Naive thymus-derived CD8-positive, alpha-beta T cell (primary cell): ENCODE results near the gene CDH4. TPM values are rescaled to one million over a fixed set of nuclear protein-coding genes. Genes with fewer than 3 reads are reported as not detected.

ENCODE experiments used
- ATAC-seq, 2 donors: fragments of 150-1000 bp; cut with Tn5 transposase in 1 of 2; sonication (Bioruptor Pico), chemical (Tn5 transposase) in 1 of 2; 1 replicate in 1 of 2; 2 replicates in 1 of 2; pipeline ENCODE4 v1.10.0; 2021; ENCODE audit warnings: mild to moderate bottlenecking in 2 of 2, moderate library complexity in 2 of 2
- POLR2A ChIA-PET: fragments of 350-600 bp; sonication (Branson Sonifier 250); formaldehyde crosslinking; loops from one replicate; lab custom pipeline; 2021; ENCODE audit warnings: antibody characterized with exemption; lab: Charles Lee
- DNase-seq, 10 donors: peaks; one replicate each; pipeline versions ENCODE4 v3.0.0 to v3.0.0-alpha.2; 2020 to 2022
- H3K27ac Mint-ChIP-seq, 10 donors: one replicate each; pipeline ENCODE4 v1.8.0; 2020 to 2022; ENCODE audit warnings: mild to moderate bottlenecking in 10 of 10, mixed read lengths in 10 of 10, moderate library complexity in 4 of 10, inconsistent platforms in 1 of 10
- H3K27me3 Mint-ChIP-seq, 5 donors: one replicate each; pipeline ENCODE4 v1.8.0; 2021 to 2022; ENCODE audit warnings: mixed read lengths in 5 of 5
- H3K36me3 Mint-ChIP-seq, 3 donors: one replicate each; pipeline ENCODE4 v1.8.0; 2020 to 2022; ENCODE audit warnings: mixed read lengths in 3 of 3, mild to moderate bottlenecking in 2 of 3, inconsistent platforms in 1 of 3
- H3K4me1 Mint-ChIP-seq, 4 donors: one replicate each; pipeline ENCODE4 v1.8.0; 2021 to 2022; ENCODE audit warnings: mixed read lengths in 4 of 4
- H3K4me3 Mint-ChIP-seq, 10 donors: one replicate each; pipeline ENCODE4 v1.8.0; 2020 to 2022; ENCODE audit warnings: mild to moderate bottlenecking in 10 of 10, mixed read lengths in 10 of 10, moderate library complexity in 6 of 10, inconsistent platforms in 1 of 10
- H3K9me3 Mint-ChIP-seq, 9 donors: one replicate each; pipeline ENCODE4 v1.8.0; 2020 to 2022; ENCODE audit warnings: mixed read lengths in 9 of 9, mild to moderate bottlenecking in 3 of 9, inconsistent platforms in 1 of 9, moderate library complexity in 1 of 9
- polyA plus RNA-seq, 3 donors: library from polyadenylated mRNA; unstranded; fragments of 300-500 nt; fragmentation: Illumina TruSeq; gene quantifications; one replicate each; pipeline ENCODE4 v1.2.3, GENCODE V29; 2021
- total RNA-seq, 8 experiments: library from RNA in 2 of 8; stranded (reverse) in 2 of 8; gene quantifications; one replicate each; pipeline ENCODE4 v1.2.3 and lab custom pipeline; 2021 to 2026

Gene CDH4
- total RNA-seq (under 1 TPM; 0.19 to 0.44 TPM), polyA plus RNA-seq (under 1 TPM in 2 of 3 donors, not detected in 1; 0.07 to 0.10 TPM), total RNA-seq (lab: John Stamatoyannopoulos, UW) (0 to 4.4 (median 0.91) reads per million in 6 experiments)

GRCh38 chr20:61251529-61252393, at the start of gene CDH4:
Gene CDH4, plus strand, starts transcription at chr20:61252261.
- peaks cover 25 to 77% (median 55%) of the 10 kb centered on the region in 5 donors for H3K27me3 Mint-ChIP-seq
- H3K36me3 Mint-ChIP-seq, result peaks cover 0 to 5% (median 0%) of the 10 kb centered on the region in 3 donors

GRCh38 chr20:61203320-61203719, 48.7 kb upstream of the CDH4 start:
- Mint-ChIP-seq H3K36me3 (peaks cover 0 to 5% (median 0%) of the 10 kb centered on the region in 3 donors), H3K9me3 (peaks cover 0 to 21% (median 6%) of the 10 kb centered on the region in 9 donors), H3K27ac (no peak overlapping the region), H3K27me3 (peaks cover 2 to 34% (median 11%) of the 10 kb centered on the region in 5 donors), H3K4me1 (no peaks in the 10 kb centered on the region), H3K4me3 (no peak overlapping the region)
- DNase-seq (no peak), ATAC-seq (no peak)
- POLR2A ChIA-PET, result no interaction called here

More at GRCh38 chr20:61251529-61252393, at the start of gene CDH4:
- POLR2A ChIA-PET, result no interaction called here
- DNase-seq (peak in 1 of 10 donors; percentile 41), ATAC-seq (no peak)
- peak within 1 kb of the TSS in 6 of 10 donors; percentile 31 to 67 (median 56) for H3K4me3 Mint-ChIP-seq
- H3K9me3 Mint-ChIP-seq, result no peaks in the 10 kb centered on the region
- peaks cover 0 to 9% (median 4%) of the 10 kb centered on the region in 4 donors for H3K4me1 Mint-ChIP-seq
- H3K27ac Mint-ChIP-seq, result no peak within 1 kb of the TSS

- H3K9me3 Mint-ChIP-seq, result peaks cover 0 to 21% (median 6%) of the 10 kb centered on the region in 9 donors
These were observed 47.9 kb upstream of the CDH4 start for GRCh38 chr20:61204206-61204605.

GRCh38 chr20:61205769-61206168, 46.3 kb upstream of the CDH4 start:
- H3K27ac Mint-ChIP-seq, result no peak overlapping the region
- POLR2A ChIA-PET, result no interaction called here
- H3K9me3 Mint-ChIP-seq, result peaks cover 0 to 12% (median 6%) of the 10 kb centered on the region in 9 donors
- ATAC-seq, result no peak
- peaks cover 2 to 34% (median 11%) of the 10 kb centered on the region in 5 donors for H3K27me3 Mint-ChIP-seq
- H3K36me3 Mint-ChIP-seq, result peaks cover 0 to 5% (median 0%) of the 10 kb centered on the region in 3 donors
- no peak overlapping the region for H3K4me3 Mint-ChIP-seq
- DNase-seq, result no peak
- no peaks in the 10 kb centered on the region for H3K4me1 Mint-ChIP-seq

More at GRCh38 chr20:61204206-61204605, 47.9 kb upstream of the CDH4 start:
- Mint-ChIP-seq H3K27ac (no peak overlapping the region), H3K36me3 (peaks cover 0 to 5% (median 0%) of the 10 kb centered on the region in 3 donors), H3K4me3 (no peak overlapping the region), H3K4me1 (no peaks in the 10 kb centered on the region), H3K27me3 (peaks cover 2 to 34% (median 11%) of the 10 kb centered on the region in 5 donors)
- ATAC-seq, result no peak
- DNase-seq, result no peak
- POLR2A ChIA-PET, result no interaction called here

GRCh38 chr20:61210862-61211261, 41.2 kb upstream of the CDH4 start:
- Mint-ChIP-seq H3K9me3 (no peaks in the 10 kb centered on the region), H3K27ac (no peak overlapping the region), H3K4me3 (no peak overlapping the region), H3K4me1 (no peaks in the 10 kb centered on the region), H3K27me3 (peaks cover 0 to 21% (median 1%) of the 10 kb centered on the region in 5 donors), H3K36me3 (no peaks in the 10 kb centered on the region)
- ATAC-seq (no peak), DNase-seq (no peak)
- POLR2A ChIA-PET, result no interaction called here

- ATAC-seq (no peak), DNase-seq (no peak)
- Mint-ChIP-seq H3K9me3 (peaks cover 0 to 18% (median 0%) of the 10 kb centered on the region in 9 donors), H3K4me1 (no peaks in the 10 kb centered on the region), H3K36me3 (no peaks in the 10 kb centered on the region), H3K27me3 (peaks cover 5 to 45% (median 12%) of the 10 kb centered on the region in 5 donors), H3K27ac (no peak overlapping the region), H3K4me3 (no peak overlapping the region)
- POLR2A ChIA-PET, result no interaction called here
These were observed 34.2 kb upstream of the CDH4 start for GRCh38 chr20:61217848-61218247.

- POLR2A ChIA-PET, result no interaction called here
- ATAC-seq (no peak), DNase-seq (no peak)
- H3K9me3 Mint-ChIP-seq, result peaks cover 0 to 18% (median 0%) of the 10 kb centered on the region in 9 donors
- H3K36me3 Mint-ChIP-seq, result no peaks in the 10 kb centered on the region
- no peak overlapping the region for H3K4me3 Mint-ChIP-seq
- no peaks in the 10 kb centered on the region for H3K4me1 Mint-ChIP-seq
- peaks cover 5 to 42% (median 17%) of the 10 kb centered on the region in 5 donors for H3K27me3 Mint-ChIP-seq
- no peak overlapping the region for H3K27ac Mint-ChIP-seq
These were observed 33.0 kb upstream of the CDH4 start for GRCh38 chr20:61219021-61219431.

- POLR2A ChIA-PET, result no interaction called here
- ATAC-seq (no peak), DNase-seq (no peak)
- no peaks in the 10 kb centered on the region for H3K36me3 Mint-ChIP-seq
- no peak overlapping the region for H3K4me3 Mint-ChIP-seq
- H3K4me1 Mint-ChIP-seq, result no peaks in the 10 kb centered on the region
- H3K27me3 Mint-ChIP-seq, result peaks cover 5 to 49% (median 17%) of the 10 kb centered on the region in 5 donors
- no peak overlapping the region for H3K27ac Mint-ChIP-seq
- H3K9me3 Mint-ChIP-seq, result peaks cover 0 to 18% (median 0%) of the 10 kb centered on the region in 9 donors
These were observed 31.9 kb upstream of the CDH4 start for GRCh38 chr20:61220131-61220530.

GRCh38 chr20:61220626-61221325, 31.3 kb upstream of the CDH4 start:
- Mint-ChIP-seq H3K27ac (no peak overlapping the region), H3K4me1 (no peaks in the 10 kb centered on the region), H3K27me3 (peaks cover 5 to 47% (median 17%) of the 10 kb centered on the region in 5 donors), H3K36me3 (no peaks in the 10 kb centered on the region), H3K4me3 (no peak overlapping the region), H3K9me3 (peaks cover 0 to 18% (median 0%) of the 10 kb centered on the region in 9 donors)
- POLR2A ChIA-PET, result no interaction called here
- DNase-seq, result no peak
- ATAC-seq, result no peak

- H3K9me3 Mint-ChIP-seq, result peaks cover 0 to 11% (median 0%) of the 10 kb centered on the region in 9 donors
- H3K36me3 Mint-ChIP-seq, result no peaks in the 10 kb centered on the region
- DNase-seq (no peak), ATAC-seq (no peak)
- no peak overlapping the region for H3K4me3 Mint-ChIP-seq
- no peak overlapping the region for H3K27ac Mint-ChIP-seq
- H3K4me1 Mint-ChIP-seq, result no peaks in the 10 kb centered on the region
- POLR2A ChIA-PET, result no interaction called here
- H3K27me3 Mint-ChIP-seq, result peaks cover 3 to 36% (median 16%) of the 10 kb centered on the region in 5 donors
These were observed 29.4 kb upstream of the CDH4 start for GRCh38 chr20:61222699-61223098.

GRCh38 chr20:61223121-61223520, 28.9 kb upstream of the CDH4 start:
- DNase-seq, result no peak

GRCh38 chr20:61230166-61230565, 21.9 kb upstream of the CDH4 start:
- no peak overlapping the region for H3K4me3 Mint-ChIP-seq
- no peaks in the 10 kb centered on the region for H3K9me3 Mint-ChIP-seq
- peaks cover 6 to 42% (median 6%) of the 10 kb centered on the region in 5 donors for H3K27me3 Mint-ChIP-seq
- POLR2A ChIA-PET, result no interaction called here
- ATAC-seq (no peak), DNase-seq (no peak)
- peaks cover 0 to 3% (median 2%) of the 10 kb centered on the region in 4 donors for H3K4me1 Mint-ChIP-seq
- no peak overlapping the region for H3K27ac Mint-ChIP-seq
- no peaks in the 10 kb centered on the region for H3K36me3 Mint-ChIP-seq

More at GRCh38 chr20:61223121-61223520, 28.9 kb upstream of the CDH4 start:
- POLR2A ChIA-PET, result no interaction called here
- no peaks in the 10 kb centered on the region for H3K36me3 Mint-ChIP-seq
- peaks cover 3 to 36% (median 16%) of the 10 kb centered on the region in 5 donors for H3K27me3 Mint-ChIP-seq
- H3K27ac Mint-ChIP-seq, result no peak overlapping the region
- ATAC-seq, result no peak
- no peaks in the 10 kb centered on the region for H3K4me1 Mint-ChIP-seq
- peaks cover 0 to 7% (median 0%) of the 10 kb centered on the region in 9 donors for H3K9me3 Mint-ChIP-seq
- H3K4me3 Mint-ChIP-seq, result no peak overlapping the region
